GM12872 (cell line): ENCODE results near the gene CASP7.

Experiments used
- CTCF ChIP-seq: IDR thresholded peaks from 3 replicates; pipeline ENCODE4 v1.5.1; 2011; ENCODE audit warnings: low read depth, mild to moderate bottlenecking, low read length, moderate library complexity; ENCODE audit not compliant: insufficient read depth

Gene CASP7

DNA sequence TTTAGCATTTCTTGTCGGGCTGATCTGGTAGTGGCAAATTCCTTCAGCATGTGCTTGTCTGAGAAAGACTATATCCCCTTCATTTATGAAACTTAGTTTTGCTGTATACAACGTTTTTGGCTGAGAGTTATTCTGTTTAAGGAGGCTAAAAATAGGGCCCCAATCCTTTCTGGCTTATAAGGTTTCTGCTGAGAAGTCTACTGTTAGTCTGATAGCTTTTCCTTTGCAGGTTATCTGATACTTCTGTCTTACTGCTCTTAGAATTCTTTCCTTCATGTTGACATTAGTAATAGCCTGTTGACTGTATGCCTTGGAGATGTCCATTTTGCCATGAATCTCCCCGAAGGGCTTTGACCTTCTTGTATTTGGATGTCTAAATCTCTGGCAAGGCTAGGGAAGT lies 9.9 kb downstream of the CASP7 start:
- no peak for TF ChIP-seq CTCF

- TF ChIP-seq CTCF: no peak
Observed at GRCh38 chr10:113690749-113691148, 11.0 kb downstream of the CASP7 start.

- TF ChIP-seq CTCF: no peak
Observed at GRCh38 chr10:113691381-113691780, 11.7 kb downstream of the CASP7 start.

DNA sequence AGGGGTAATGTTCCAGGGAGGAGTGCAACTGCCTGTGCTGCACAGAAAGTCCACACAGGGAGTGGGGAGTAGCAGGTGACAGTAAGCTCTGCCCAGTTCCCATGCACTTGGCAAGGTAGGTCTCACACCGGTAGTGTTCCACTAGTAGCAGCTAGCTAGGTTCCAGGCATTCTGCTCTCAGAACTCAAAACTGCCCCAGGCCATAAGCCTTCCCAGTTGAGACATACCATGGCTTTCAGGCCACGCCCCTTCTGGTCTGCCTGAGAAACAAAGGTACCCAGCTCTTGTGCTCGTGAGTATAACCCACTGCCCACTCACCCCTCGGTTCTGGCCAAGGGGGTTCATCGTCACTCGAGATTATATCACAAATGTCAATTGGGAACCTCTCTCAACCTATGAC lies 12.6 kb downstream of the CASP7 start:
- no peak for TF ChIP-seq CTCF

GRCh38 chr10:113693348-113693747 lies 13.6 kb downstream of the CASP7 start:
- TF ChIP-seq CTCF: no peak

DNA sequence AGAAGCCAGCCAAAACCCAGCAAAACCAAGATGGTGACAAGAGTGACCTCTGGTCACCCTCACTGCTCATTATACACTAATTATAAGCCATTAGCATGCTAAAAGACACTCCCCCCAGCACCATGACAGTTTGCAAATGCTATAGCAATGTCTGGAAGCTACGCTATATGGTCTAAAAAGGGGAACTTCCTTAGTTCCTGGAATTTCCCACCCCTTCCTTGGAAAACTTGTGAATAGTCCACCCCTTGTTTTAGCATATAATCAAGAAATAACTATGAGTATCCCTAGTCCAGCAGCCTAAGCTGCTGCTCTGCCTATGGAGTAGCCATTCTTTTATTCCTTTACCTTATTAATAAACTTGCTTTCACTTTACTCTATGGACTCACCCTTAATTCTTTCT lies 16.0 kb downstream of the CASP7 start:
- no peak for TF ChIP-seq CTCF

DNA sequence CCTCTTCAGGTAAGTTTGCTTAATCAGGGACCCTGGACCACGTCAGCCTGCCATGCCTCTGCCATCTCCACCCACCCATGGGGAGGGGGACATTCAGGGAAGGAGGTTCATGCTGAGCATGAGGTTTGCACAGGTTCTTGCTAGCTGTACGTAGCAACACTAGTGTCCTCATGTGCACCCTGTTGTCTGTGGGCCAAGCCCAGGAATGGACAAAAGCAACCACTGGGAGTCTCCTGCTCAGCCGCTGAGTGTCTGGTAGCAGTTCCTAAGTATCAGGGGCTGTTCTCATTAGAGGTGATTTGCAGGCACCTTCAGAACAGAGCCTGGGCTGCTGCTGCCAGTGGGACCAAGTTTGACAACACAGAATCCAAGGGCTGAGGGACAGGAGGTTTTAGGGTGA lies 17.9 kb downstream of the CASP7 start:
- TF ChIP-seq CTCF: no peak
